ENCODE data around the gene SMPDL3A. TPM values are rescaled to one million over a fixed set of nuclear protein-coding genes. Genes with fewer than 3 reads are reported as not detected.

Gene SMPDL3A
- total and polyA plus RNA-seq, 2 of the 8 experiments (the other 6 are each of a cell fraction or from before 2014, with no cell fraction given): 3.5 to 3.9 TPM

GRCh38 chr6:122778302-122778701 lies 10.8 kb upstream of the SMPDL3A start:
- Histone ChIP-seq H4K91ac (replicated peaks; ENCODE audit: insufficient read length, low read length) (no peak overlapping the region), H3K4ac (replicated peaks; ENCODE audit: insufficient read length, low read depth, low read length) (no peak overlapping the region), H2AK5ac (ENCODE audit: low read depth, low read length) (no peak overlapping the region), H3K4me3 (ENCODE audit: extremely low read depth in 1 of 4, insufficient read depth in 2 of 4, low read depth in 3 of 4, low read length in 4 of 4) (no peak overlapping the region), H2BK12ac (ENCODE audit: low read depth, low read length) (0 out of 2 replicates have a peak overlapping the region, but pooled peaks have one; percentile 20), H2BK15ac (ENCODE audit: low read length) (no peak overlapping the region), H2BK5ac (ENCODE audit: low read depth, low read length) (no peak overlapping the region; the same call in 1 of the 2 replicates), H4K5ac (ENCODE audit: insufficient read length, low read depth, low read length) (no peak overlapping the region), H4K20me1 (replicated peaks in 1 of 2; ENCODE audit: control insufficient read depth in 1 of 2, insufficient read depth in 2 of 2, low read length in 2 of 2) (no peaks in the 10 kb centered on the region), H3K4me1 (replicated peaks in 1 of 4; ENCODE audit: control insufficient read depth in 3 of 4, insufficient read depth in 4 of 4, low read length in 3 of 4) (peaks cover 2 to 9% (median 8%) of the 10 kb centered on the region in 4 experiments; a peak in 6 of 7 replicates), H3K14ac (ENCODE audit: insufficient read length) (no peak overlapping the region), H3K79me1 (ENCODE audit: low read depth, low read length) (no peaks in the 10 kb centered on the region), H3K23me2 (ENCODE audit: low read depth, low read length) (no peaks in the 10 kb centered on the region; the same call in 1 of the 2 replicates), H2BK20ac (ENCODE audit: low read length) (peak overlapping the region; percentile 11), H3K9ac (replicated peaks in 1 of 4; ENCODE audit: extremely low read depth in 1 of 4, low read depth in 3 of 4, low read length in 3 of 4) (no peak overlapping the region), H3K36me3 (ENCODE audit: control insufficient read depth in 2 of 4, insufficient read depth in 4 of 4, low read length in 3 of 4) (no peaks in the 10 kb centered on the region), H2AFZ (ENCODE audit: low read length) (peak overlapping the region; percentile 89), H3K18ac (ENCODE audit: extremely low read depth, low read length) (no peak overlapping the region), H3K56ac (replicated peaks; ENCODE audit: insufficient read length, low read depth, low read length) (no peak overlapping the region), H3K4me2 (ENCODE audit: insufficient read depth in 1 of 2, low read depth in 2 of 2, low read length in 2 of 2) (no peak overlapping the region; a peak in 1 of 4 replicates), H3K23ac (ENCODE audit: insufficient read length) (no peak overlapping the region), H2BK120ac (replicated peaks; ENCODE audit: low read depth, low read length) (no peak overlapping the region), H3K79me2 (ENCODE audit: control insufficient read depth in 1 of 2, insufficient read depth in 2 of 2, low read length in 2 of 2) (no peaks in the 10 kb centered on the region), H3K27me3 (replicated peaks in 1 of 4; ENCODE audit: control insufficient read depth in 3 of 4, extremely low read depth in 1 of 4, insufficient read depth in 3 of 4, low read length in 3 of 4) (no peaks in the 10 kb centered on the region), H3K27ac (ENCODE audit: low read depth, low read length) (no peak overlapping the region), H4K8ac (ENCODE audit: extremely low read depth, insufficient read depth, low read length) (no peak overlapping the region), H3K9me3 (ENCODE audit: insufficient read depth in 2 of 2, low read depth in 1 of 2, low read length in 1 of 2) (no peaks in the 10 kb centered on the region)
- FAIRE-seq (no peak), DNase-seq (ENCODE audit: low read depth in 1 of 2, low spot score in 2 of 2) (no peak)
- CTCF ChIA-PET (ENCODE audit: partially characterized antibody): interaction anchor here (0.6 to 1.9 kb wide), 3 partner anchors 11 to 101 kb away, joined by 4 to 5 read pairs (median 5); partner anchors contain the start of gene SMPDL3A
- POLR2A ChIA-PET (ENCODE audit: partially characterized antibody): no interaction called here
- WGBS, 2 experiments (ENCODE audit: extremely low coverage in 1 of 2, insufficient coverage in 1 of 2, insufficient read length in 1 of 2, insufficient replicate concordance in 2 of 2, low coverage in 1 of 2, low lambda C conversion rate in 2 of 2, missing lambda C conversion rate in 1 of 2): 82% methylated on average over 5 of the region's 5 CpGs; no CpG with 5 or more reads in 1 of the 2 experiments
- TF ChIP-seq, protein P1, sequence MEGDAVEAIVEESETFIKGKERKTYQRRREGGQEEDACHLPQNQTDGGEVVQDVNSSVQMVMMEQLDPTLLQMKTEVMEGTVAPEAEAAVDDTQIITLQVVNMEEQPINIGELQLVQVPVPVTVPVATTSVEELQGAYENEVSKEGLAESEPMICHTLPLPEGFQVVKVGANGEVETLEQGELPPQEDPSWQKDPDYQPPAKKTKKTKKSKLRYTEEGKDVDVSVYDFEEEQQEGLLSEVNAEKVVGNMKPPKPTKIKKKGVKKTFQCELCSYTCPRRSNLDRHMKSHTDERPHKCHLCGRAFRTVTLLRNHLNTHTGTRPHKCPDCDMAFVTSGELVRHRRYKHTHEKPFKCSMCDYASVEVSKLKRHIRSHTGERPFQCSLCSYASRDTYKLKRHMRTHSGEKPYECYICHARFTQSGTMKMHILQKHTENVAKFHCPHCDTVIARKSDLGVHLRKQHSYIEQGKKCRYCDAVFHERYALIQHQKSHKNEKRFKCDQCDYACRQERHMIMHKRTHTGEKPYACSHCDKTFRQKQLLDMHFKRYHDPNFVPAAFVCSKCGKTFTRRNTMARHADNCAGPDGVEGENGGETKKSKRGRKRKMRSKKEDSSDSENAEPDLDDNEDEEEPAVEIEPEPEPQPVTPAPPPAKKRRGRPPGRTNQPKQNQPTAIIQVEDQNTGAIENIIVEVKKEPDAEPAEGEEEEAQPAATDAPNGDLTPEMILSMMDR (IDR thresholded peaks at IDR 0.05; ENCODE audit: control extremely low read depth in 1 of 3, insufficient read depth in 1 of 3, low read depth in 1 of 3, low read length in 3 of 3): no peak
- TF ChIP-seq MAX (IDR thresholded peaks at IDR 0.05) (no peak), NANOG (IDR thresholded peaks at IDR 0.05; ENCODE audit: insufficient read depth, low read depth, low read length, poor library complexity, severe bottlenecking) (no peak)

Measured in H1 (cell line).